ENCODE data around the gene SLC46A3.

SLC46A3 gene

DNA sequence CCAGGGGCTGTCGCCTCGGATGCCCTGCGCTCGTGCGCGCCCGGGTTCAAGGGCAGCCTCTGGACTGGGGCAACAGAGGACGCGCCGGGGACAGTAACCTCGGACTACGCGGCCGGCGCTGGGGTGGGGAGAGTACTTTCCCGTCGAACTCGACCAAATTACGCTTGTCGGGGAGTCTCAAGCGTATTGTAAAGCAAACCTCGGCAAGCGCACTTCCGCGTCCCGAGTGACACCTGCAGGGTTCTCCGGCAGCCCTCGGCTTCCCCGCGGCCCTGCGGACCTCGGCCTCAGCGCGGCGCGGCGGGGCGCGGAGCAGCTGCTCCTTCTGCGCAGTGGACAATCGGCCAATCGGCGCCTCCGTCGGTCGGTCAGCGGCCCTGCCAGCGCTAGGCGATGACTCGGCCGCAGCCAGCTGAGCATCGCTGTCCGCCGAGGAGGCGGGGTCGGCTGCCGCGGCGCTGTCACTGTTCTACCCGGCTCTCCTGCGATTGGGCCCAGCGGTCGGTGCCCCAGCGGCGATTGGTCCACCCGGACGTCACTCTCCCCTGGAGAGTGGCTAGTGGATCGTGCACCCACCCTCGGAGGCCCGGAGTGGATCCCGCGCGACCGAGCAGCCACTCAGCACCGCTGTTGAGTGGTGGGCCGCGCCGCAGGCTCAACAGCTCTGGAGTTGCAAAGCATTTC is at the start of gene SLC46A3:
TSS of gene SLC46A3 (minus strand) at position 428 of the 684 bp plus-strand sequence. CDS start 972 bp downstream, outside the sequence.
- peak within 1 kb of the TSS; percentile 80 for H3K9ac ChIP-seq (ENCODE audit: low read length)
- H3K27ac ChIP-seq (ENCODE audit: low read length) = no peak within 1 kb of the TSS

DNA sequence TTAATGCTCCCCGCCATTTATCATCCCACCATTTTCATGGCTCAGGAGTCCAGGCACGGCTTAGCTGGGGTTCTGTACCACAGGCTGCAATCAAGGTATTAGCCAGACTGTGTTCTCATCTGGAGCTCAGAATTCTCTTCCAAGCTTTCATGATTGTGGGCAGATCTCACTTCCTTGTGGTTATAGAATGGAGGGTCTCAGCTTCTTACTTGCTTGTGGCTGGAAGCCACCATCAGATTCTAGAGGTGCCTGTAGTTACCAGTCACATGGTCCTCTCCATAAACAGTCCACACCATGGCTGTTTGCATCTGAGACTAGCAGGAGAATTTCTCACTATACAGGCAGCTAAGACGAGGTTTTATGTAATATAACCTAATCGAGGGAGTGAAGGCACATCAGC is 45.1 kb upstream of the SLC46A3 start:
- H3K4me1 ChIP-seq (ENCODE audit: low read length) = peaks cover 14% of the 10 kb centered on the region
- H3K4me2 ChIP-seq (ENCODE audit: low read length) = no peak overlapping the region
- H3K9ac ChIP-seq (ENCODE audit: low read length) = no peak overlapping the region
- H3K4me3 ChIP-seq (ENCODE audit: low read length) = no peak overlapping the region
- H3K9me3 ChIP-seq (ENCODE audit: insufficient read depth, low read length) = peaks cover 5% of the 10 kb centered on the region; the same call in 1 of the 2 replicates
- H3K27ac ChIP-seq (ENCODE audit: low read length) = no peak overlapping the region
- H3K79me2 ChIP-seq (ENCODE audit: low read length) = no peaks in the 10 kb centered on the region
- TF ChIP-seq, protein P1, sequence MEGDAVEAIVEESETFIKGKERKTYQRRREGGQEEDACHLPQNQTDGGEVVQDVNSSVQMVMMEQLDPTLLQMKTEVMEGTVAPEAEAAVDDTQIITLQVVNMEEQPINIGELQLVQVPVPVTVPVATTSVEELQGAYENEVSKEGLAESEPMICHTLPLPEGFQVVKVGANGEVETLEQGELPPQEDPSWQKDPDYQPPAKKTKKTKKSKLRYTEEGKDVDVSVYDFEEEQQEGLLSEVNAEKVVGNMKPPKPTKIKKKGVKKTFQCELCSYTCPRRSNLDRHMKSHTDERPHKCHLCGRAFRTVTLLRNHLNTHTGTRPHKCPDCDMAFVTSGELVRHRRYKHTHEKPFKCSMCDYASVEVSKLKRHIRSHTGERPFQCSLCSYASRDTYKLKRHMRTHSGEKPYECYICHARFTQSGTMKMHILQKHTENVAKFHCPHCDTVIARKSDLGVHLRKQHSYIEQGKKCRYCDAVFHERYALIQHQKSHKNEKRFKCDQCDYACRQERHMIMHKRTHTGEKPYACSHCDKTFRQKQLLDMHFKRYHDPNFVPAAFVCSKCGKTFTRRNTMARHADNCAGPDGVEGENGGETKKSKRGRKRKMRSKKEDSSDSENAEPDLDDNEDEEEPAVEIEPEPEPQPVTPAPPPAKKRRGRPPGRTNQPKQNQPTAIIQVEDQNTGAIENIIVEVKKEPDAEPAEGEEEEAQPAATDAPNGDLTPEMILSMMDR (IDR thresholded peaks at IDR 0.05; ENCODE audit: low read depth, low read length) = no peak
- no peak for TF ChIP-seq EZH2phosphoT487 (IDR thresholded peaks at IDR 0.05; ENCODE audit: low read depth)
- H3K27me3 ChIP-seq (ENCODE audit: low read depth, low read length) = no peaks in the 10 kb centered on the region
- H4K20me1 ChIP-seq (ENCODE audit: insufficient read depth, low read length) = no peaks in the 10 kb centered on the region
- H3K36me3 ChIP-seq (replicated peaks; ENCODE audit: low read depth, low read length) = no peaks in the 10 kb centered on the region
- H2AFZ ChIP-seq (ENCODE audit: low read depth, low read length) = no peak overlapping the region

More for the DNA sequence above, at the start of gene SLC46A3:
- Histone ChIP-seq H3K36me3 (replicated peaks; ENCODE audit: low read depth, low read length) (peaks cover 4% of the 10 kb centered on the region), H4K20me1 (ENCODE audit: insufficient read depth, low read length) (no peaks in the 10 kb centered on the region), H3K4me1 (ENCODE audit: low read length) (peaks cover 15% of the 10 kb centered on the region), H3K27me3 (ENCODE audit: low read depth, low read length) (no peaks in the 10 kb centered on the region), H3K79me2 (ENCODE audit: low read length) (no peaks in the 10 kb centered on the region), H3K9me3 (ENCODE audit: insufficient read depth, low read length) (no peaks in the 10 kb centered on the region), H2AFZ (ENCODE audit: low read depth, low read length) (peak within 1 kb of the TSS; percentile 90), H3K4me3 (ENCODE audit: low read length) (peak within 1 kb of the TSS; percentile 89), H3K4me2 (ENCODE audit: low read length) (peak within 1 kb of the TSS; percentile 81)
- TF ChIP-seq, protein P1 (IDR thresholded peaks at IDR 0.05; ENCODE audit: low read depth, low read length) = no peak; the same call in 1 of the 2 replicates
- TF ChIP-seq EZH2phosphoT487 (IDR thresholded peaks at IDR 0.05; ENCODE audit: low read depth) = no peak

DNA sequence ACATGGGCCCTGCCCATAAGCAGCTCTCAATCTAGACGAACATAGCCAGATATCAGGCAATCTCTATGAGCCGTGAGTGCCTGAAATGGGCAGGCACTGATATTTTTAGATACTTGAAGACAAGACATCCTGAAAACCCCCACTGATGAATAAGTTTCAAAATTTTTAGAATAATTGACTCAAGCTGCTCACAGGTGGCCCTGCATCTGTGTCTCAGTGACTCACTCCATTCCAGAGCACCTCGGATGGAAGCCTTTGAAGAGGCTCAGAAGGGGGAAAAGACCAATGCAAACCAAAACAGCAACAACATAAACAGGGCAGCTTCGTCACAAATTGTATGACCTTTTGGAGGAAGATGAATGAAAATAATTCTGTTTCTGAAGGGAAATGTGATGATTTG is 42.8 kb upstream of the SLC46A3 start:
- H3K4me2 ChIP-seq (ENCODE audit: low read length) = peak overlapping the region; percentile 21

GRCh38 chr13:28755546-28755870 is 36.7 kb upstream of the SLC46A3 start:
- Histone ChIP-seq H3K79me2 (ENCODE audit: low read length) (no peaks in the 10 kb centered on the region), H3K4me3 (ENCODE audit: low read length) (no peak overlapping the region), H2AFZ (ENCODE audit: low read depth, low read length) (peak overlapping the region; percentile 94), H3K9me3 (ENCODE audit: insufficient read depth, low read length) (peaks cover 10% of the 10 kb centered on the region; the same call in 1 of the 2 replicates), H3K27me3 (ENCODE audit: low read depth, low read length) (no peaks in the 10 kb centered on the region), H3K36me3 (replicated peaks; ENCODE audit: low read depth, low read length) (peaks cover 3% of the 10 kb centered on the region), H3K27ac (ENCODE audit: low read length) (no peak overlapping the region), H3K4me2 (ENCODE audit: low read length) (peak overlapping the region; percentile 14; the same call in 1 of the 2 replicates), H4K20me1 (ENCODE audit: insufficient read depth, low read length) (no peaks in the 10 kb centered on the region), H3K9ac (ENCODE audit: low read length) (no peak overlapping the region), H3K4me1 (ENCODE audit: low read length) (peaks cover 23% of the 10 kb centered on the region)
- TF ChIP-seq, protein P1 (IDR thresholded peaks at IDR 0.05; ENCODE audit: low read depth, low read length) = no peak
- no peak for TF ChIP-seq EZH2phosphoT487 (IDR thresholded peaks at IDR 0.05; ENCODE audit: low read depth)

More for the DNA sequence above, 42.8 kb upstream of the SLC46A3 start:
- H2AFZ ChIP-seq (ENCODE audit: low read depth, low read length) = peak overlapping the region; percentile 66
- H3K4me3 ChIP-seq (ENCODE audit: low read length) = no peak overlapping the region
- no peaks in the 10 kb centered on the region for H3K79me2 ChIP-seq (ENCODE audit: low read length)
- no peak overlapping the region for H3K9ac ChIP-seq (ENCODE audit: low read length)
- H3K4me1 ChIP-seq (ENCODE audit: low read length) = peaks cover 14% of the 10 kb centered on the region
- H3K27me3 ChIP-seq (ENCODE audit: low read depth, low read length) = no peaks in the 10 kb centered on the region
- H3K27ac ChIP-seq (ENCODE audit: low read length) = peak overlapping the region; percentile 19; the same call in 1 of the 2 replicates
- peaks cover 3% of the 10 kb centered on the region for H3K36me3 ChIP-seq (replicated peaks; ENCODE audit: low read depth, low read length)
- TF ChIP-seq EZH2phosphoT487 (IDR thresholded peaks at IDR 0.05; ENCODE audit: low read depth) = no peak
- TF ChIP-seq, protein P1 (IDR thresholded peaks at IDR 0.05; ENCODE audit: low read depth, low read length) = no peak
- H3K9me3 ChIP-seq (ENCODE audit: insufficient read depth, low read length) = peaks cover 10% of the 10 kb centered on the region; the same call in 1 of the 2 replicates
- no peaks in the 10 kb centered on the region for H4K20me1 ChIP-seq (ENCODE audit: insufficient read depth, low read length)
